K562 (cell line): ENCODE results near the gene HORMAD1. TPM values are rescaled to one million over a fixed set of nuclear protein-coding genes. Genes with fewer than 3 reads are reported as not detected.

ENCODE experiments used
- ATAC-seq: fragments of 200-7000 bp; cut with Tn5 transposase; 3 replicates; pipeline ENCODE4 v1.9.1; 2020; ENCODE audit warnings: moderate library complexity
- BruUV-seq: library from RNA; stranded (reverse); fragments of 400-500 nt; replicated peaks from 2 replicates; lab custom pipeline; 2021; lab: Mats Ljungman, UMichigan
- CTCF ChIA-PET: fragments of 300-600 bp; formaldehyde crosslinking; extraction: SDS; loops from one replicate; lab custom pipeline; 2021; ENCODE audit warnings: low intra/inter-chr PET ratio; lab: Yijun Ruan, JAX
- POLR2A ChIA-PET: fragments of 300-600, 350-650 bp; sonication (Branson Sonifier 250); formaldehyde crosslinking; extraction: SDS; loops from one replicate; lab custom pipeline; 2021; ENCODE audit warnings: antibody characterized with exemption, inconsistent platforms; lab: Yijun Ruan, JAX
- DNase-seq, 4 experiments: peaks; one replicate each; pipeline versions ENCODE4 v3.0.0 to v3.0.0-alpha.2; 2011 to 2018; ENCODE audit warnings: low spot score in 3 of 4, mixed read lengths in 3 of 4; ENCODE audit errors: extremely low read depth in 1 of 4
- FAIRE-seq: peaks from 2 replicates; lab custom pipeline; 2011; peaks lifted over from hg19 to GRCh38; lab: Jason Lieb, UNC
- H2AFZ ChIP-seq: 2 replicates; pipeline ENCODE4 v1.6.0; 2011; ENCODE audit warnings: low read depth, low read length, control low read depth, inconsistent platforms
- H3K27ac ChIP-seq: fragments of 200-600 bp; 3 replicates; pipeline ENCODE4 v1.8.0; 2011; ENCODE audit warnings: low read depth, mild to moderate bottlenecking, control low read depth, inconsistent platforms, low read length, moderate library complexity, mixed read lengths; ENCODE audit errors: extremely low read depth
- H3K27me3 ChIP-seq, 2 experiments: fragments of 300-600 bp in 1 of 2; 2 replicates in 1 of 2; 3 replicates in 1 of 2; pipeline versions ENCODE4 v1.6.0 to v1.8.0; 2011; ENCODE audit warnings: inconsistent platforms in 2 of 2, low read length in 2 of 2, mild to moderate bottlenecking in 1 of 2, mixed read lengths in 1 of 2, moderate library complexity in 1 of 2; ENCODE audit not compliant: control insufficient read depth in 2 of 2, insufficient read depth in 2 of 2
- H3K36me3 ChIP-seq: fragments of 300-600 bp; 3 replicates; pipeline ENCODE4 v1.8.0; 2011; ENCODE audit warnings: mild to moderate bottlenecking, low read length, inconsistent platforms; ENCODE audit not compliant: control insufficient read depth, insufficient read depth
- H3K4me1 ChIP-seq, 2 experiments: fragments of 200-600 bp in 1 of 2; replicated peaks in 1 of 2; 2 replicates in 1 of 2; 3 replicates in 1 of 2; pipeline versions ENCODE4 v1.5.1 to v1.8.0; 2011; ENCODE audit warnings: inconsistent platforms in 2 of 2, low read length in 2 of 2, mild to moderate bottlenecking in 1 of 2, mixed read lengths in 1 of 2, moderate library complexity in 1 of 2; ENCODE audit not compliant: control insufficient read depth in 2 of 2, insufficient read depth in 2 of 2
- H3K4me2 ChIP-seq: 2 replicates; pipeline ENCODE4 v1.6.1; 2011; ENCODE audit warnings: low read length, control low read depth, inconsistent platforms, mixed read lengths; ENCODE audit not compliant: insufficient read depth
- H3K4me3 ChIP-seq: fragments of 200-600 bp; sonication (generic), shearing (Covaris generic); 2 replicates; pipeline ENCODE4 v1.5.1; 2016; ENCODE audit warnings: control low read depth, inconsistent platforms
- H3K79me2 ChIP-seq: fragments of 200-600 bp; 3 replicates; pipeline ENCODE4 v1.8.0; 2011; ENCODE audit warnings: low read length, inconsistent platforms; ENCODE audit not compliant: control insufficient read depth, insufficient read depth
- H3K9ac ChIP-seq, 2 experiments: 2 replicates each; pipeline versions ENCODE4 v1.6.0 to v1.6.1; 2011; ENCODE audit warnings: low read depth in 2 of 2, low read length in 2 of 2, control low read depth in 1 of 2, inconsistent platforms in 1 of 2, mild to moderate bottlenecking in 1 of 2, mixed read lengths in 1 of 2; ENCODE audit not compliant: insufficient read depth in 1 of 2
- H3K9me1 ChIP-seq: one replicate; pipeline ENCODE4 v1.6.0; 2011; ENCODE audit warnings: inconsistent platforms, mild to moderate bottlenecking, low read length, moderate library complexity; ENCODE audit not compliant: control insufficient read depth, insufficient read depth
- H3K9me3 ChIP-seq: replicated peaks from 2 replicates; pipeline ENCODE4 v1.5.1; 2011; ENCODE audit warnings: low read depth, low read length, inconsistent platforms; ENCODE audit not compliant: control insufficient read depth, insufficient read depth
- H4K20me1 ChIP-seq: replicated peaks from 2 replicates; pipeline ENCODE4 v1.6.1; 2011; ENCODE audit warnings: low read length, inconsistent platforms, mixed read lengths; ENCODE audit not compliant: control insufficient read depth, insufficient read depth
- BRCA1 ChIP-seq, 2 experiments: fragments of 450-650 bp in 1 of 2; sonication (generic) in 1 of 2; formaldehyde crosslinking in 1 of 2; IDR thresholded peaks; 2 replicates each; pipeline versions ENCODE4 v1.5.0 to v1.6.1; 2017 to 2020; ENCODE audit warnings: mild to moderate bottlenecking in 1 of 2, missing genetic modification reagents in 1 of 2
- DACH1 ChIP-seq: fragments of 450-650 bp; IDR thresholded peaks from 2 replicates; pipeline ENCODE4 v1.6.1; 2018; ENCODE audit not compliant: partially characterized antibody
- EWSR1 ChIP-seq: fragments of 450-650 bp; IDR thresholded peaks from 2 replicates; pipeline ENCODE4 v1.6.1; 2018; ENCODE audit warnings: borderline replicate concordance, mild to moderate bottlenecking, low read depth, moderate library complexity; ENCODE audit not compliant: partially characterized antibody
- MTA2 ChIP-seq: fragments of 450-650 bp; IDR thresholded peaks from 2 replicates; pipeline ENCODE4 v1.6.1; 2016; ENCODE audit warnings: low read depth
- MTF1 ChIP-seq: fragments of 250-450 bp; sonication (Bioruptor Pico); IDR thresholded peaks from 2 replicates; pipeline ENCODE4 v1.9.0; 2021; ENCODE audit warnings: moderate library complexity, mild to moderate bottlenecking, inconsistent platforms, borderline replicate concordance
- XRCC3 ChIP-seq: fragments of 450-650 bp; IDR thresholded peaks from 2 replicates; pipeline ENCODE4 v1.6.1; 2017; ENCODE audit warnings: mild to moderate bottlenecking, moderate library complexity
- ZNF507 ChIP-seq: conservative IDR thresholded peaks from 2 replicates; pipeline ENCODE4 v1.6.1; 2017; ENCODE audit warnings: missing genetic modification characterization, missing compliant biosample characterization
- ZNF707 ChIP-seq: fragments of 250-450 bp; sonication (Bioruptor Pico); conservative IDR thresholded peaks from 2 replicates; pipeline ENCODE4 v1.8.0; 2022; ENCODE audit warnings: inconsistent platforms, mild to moderate bottlenecking, moderate library complexity
- ZSCAN29 ChIP-seq: fragments of 450-650 bp; IDR thresholded peaks from 2 replicates; pipeline ENCODE4 v1.6.1; 2017
- WGBS: fragments of 100-300 bp; shearing (Covaris generic); methylation state at CpG from one replicate; pipeline ENCODE4 v1.1.6; 2016; ENCODE audit warnings: low coverage, mixed read lengths; ENCODE audit not compliant: insufficient coverage; ENCODE audit errors: missing lambda C conversion rate; 5-methylcytosine and 5-hydroxymethylcytosine counted together
- in situ Hi-C: fragments of 300-500 bp; cut with MboI; formaldehyde crosslinking; loops from 4 replicates; pipeline ENCODE4 v1.15.0; 2018; ENCODE audit warnings: inconsistent platforms, mixed read lengths
- intact Hi-C: fragments of 100-400 bp; cut with micrococcal nuclease; formaldehyde crosslinking; loops from 2 replicates; pipeline ENCODE4 v1.14.2; 2022
- polyA plus RNA-seq, 8 experiments: library from polyadenylated mRNA; depleted of rRNA in 4 of 8; stranded (reverse) in 5 of 8; unstranded in 3 of 8; fragments of >200 nt; fragmentation: Nextera tagmentation in 2 of 8; fragmentation: Illumina TruSeq in 1 of 8; extraction: Ambion mirVana in 2 of 8; extraction: Trizol in 1 of 8; gene quantifications; 2 replicates each; pipeline versions ENCODE4 v1.2.1 to v1.2.3, GENCODE V29; 2011 to 2014; ENCODE audit warnings: inconsistent platforms in 1 of 8, missing spikeins in 1 of 8
- total RNA-seq, 7 experiments: library from RNA; depleted of rRNA in 6 of 7; stranded (reverse); fragments of >200 nt in 6 of 7; fragmentation: Illumina TruSeq in 2 of 7; extraction: Trizol in 2 of 7; gene quantifications; 2 replicates each; pipeline versions ENCODE4 v1.2.1 to v1.2.3, GENCODE V29; 2011 to 2021; ENCODE audit warnings: low replicate concordance in 1 of 7
- TF ChIP-seq, protein P1 (sequence below), 2 experiments: fragments of 450-650 bp in 1 of 2; sonication (generic) in 1 of 2; formaldehyde crosslinking in 1 of 2; IDR thresholded peaks in 1 of 2; conservative IDR thresholded peaks in 1 of 2; 2 replicates each; pipeline versions ENCODE4 v1.6.1 to v1.8.1; 2016 to 2023; ENCODE audit warnings: mild to moderate bottlenecking in 2 of 2, moderate library complexity in 2 of 2, inconsistent platforms in 1 of 2, missing genetic modification reagents in 1 of 2

The HORMAD1 gene
- total and polyA plus RNA-seq, 9 of the 15 experiments (the other 6 are each of a cell fraction or from before 2014, with no cell fraction given): not detected

- no peak overlapping the region for H3K27ac ChIP-seq
- H3K9me1 ChIP-seq: no peaks in the 10 kb centered on the region
- WGBS: 89% methylated on average over 3 of the region's 3 CpGs
- in situ Hi-C loops (no loop called here), intact Hi-C loops (no loop called here)
- FAIRE-seq (no peak), ATAC-seq (no peak), DNase-seq (no peak)
- H3K9me3 ChIP-seq: no peaks in the 10 kb centered on the region
- H3K36me3 ChIP-seq: peaks cover 38% of the 10 kb centered on the region; the same call in 2 of the 3 replicates
- ChIA-PET POLR2A (interaction anchor here (1.3 kb wide), 1 partner anchor 8 kb away, joined by 4 read pairs; no protein-coding TSS in a partner anchor), CTCF (no interaction called here)
- no peaks in the 10 kb centered on the region for H3K27me3 ChIP-seq
- H3K4me1 ChIP-seq: no peaks in the 10 kb centered on the region
- no TSS peak for BruUV-seq
- no peak overlapping the region for H3K4me2 ChIP-seq
- no peak overlapping the region for H3K9ac ChIP-seq
- no peak overlapping the region for H2AFZ ChIP-seq
- no peak overlapping the region for H3K4me3 ChIP-seq
- no peaks in the 10 kb centered on the region for H3K79me2 ChIP-seq
- TF ChIP-seq BRCA1 (IDR thresholded peaks at IDR 0.05): no peak
- TF ChIP-seq BRCA1 (CRISPR knock-in tag; IDR thresholded peaks at IDR 0.05): no peak
- TF ChIP-seq DACH1: no peak
- no peak for TF ChIP-seq ZNF507 (tag)
- no peak for TF ChIP-seq MTA2
- TF ChIP-seq EWSR1: no peak
- no peak for TF ChIP-seq XRCC3
- no peak for TF ChIP-seq ZNF707
- no peak for TF ChIP-seq ZSCAN29
- no peak for TF ChIP-seq MTF1 (CRISPR knock-in tag)
- TF ChIP-seq, protein P1, sequence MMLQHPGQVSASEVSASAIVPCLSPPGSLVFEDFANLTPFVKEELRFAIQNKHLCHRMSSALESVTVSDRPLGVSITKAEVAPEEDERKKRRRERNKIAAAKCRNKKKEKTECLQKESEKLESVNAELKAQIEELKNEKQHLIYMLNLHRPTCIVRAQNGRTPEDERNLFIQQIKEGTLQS (IDR thresholded peaks at IDR 0.05): no peak
- TF ChIP-seq, protein P1 (CRISPR knock-in tag; conservative IDR thresholded peaks at IDR 0.05): no peak
- no peaks in the 10 kb centered on the region for H4K20me1 ChIP-seq
Measured at GRCh38 chr1:150686275-150686674, 34.4 kb downstream of the HORMAD1 start.
